H1 (cell line): Measurements from ENCODE around the gene DEFB123. TPM values are rescaled to one million over a fixed set of nuclear protein-coding genes. Genes with fewer than 3 reads are reported as not detected.

ENCODE experiments used
- CTCF ChIA-PET: fragments of 300-600 bp; sonication (Branson Sonifier 250); formaldehyde crosslinking; loops from one replicate; lab custom pipeline; 2021; ENCODE audit not compliant: partially characterized antibody; lab: Charles Lee
- POLR2A ChIA-PET: fragments of 300-600 bp; sonication (Branson Sonifier 250); formaldehyde crosslinking; loops from one replicate; lab custom pipeline; 2021; ENCODE audit warnings: inconsistent platforms; ENCODE audit not compliant: partially characterized antibody; lab: Charles Lee
- DNase-seq, 2 experiments: peaks; one replicate each; pipeline versions ENCODE4 v3.0.0 to v3.0.0-alpha.2; 2010 to 2022; ENCODE audit warnings: low spot score in 2 of 2, low read depth in 1 of 2, mixed read lengths in 1 of 2
- FAIRE-seq: peaks from 2 replicates; lab custom pipeline; 2011; peaks lifted over from hg19 to GRCh38; lab: Jason Lieb, UNC
- H2AFZ ChIP-seq: 2 replicates; pipeline ENCODE4 v1.8.1; 2012; ENCODE audit warnings: low read length, inconsistent platforms
- H2AK5ac ChIP-seq: 2 replicates; pipeline ENCODE4 v1.6.1; 2013; ENCODE audit warnings: low read depth, low read length
- H2BK120ac ChIP-seq: replicated peaks from 2 replicates; pipeline ENCODE3; 2013; ENCODE audit warnings: low read depth, low read length, inconsistent platforms
- H2BK12ac ChIP-seq: 2 replicates; pipeline ENCODE4 v1.6.1; 2013; ENCODE audit warnings: low read depth, low read length
- H2BK15ac ChIP-seq: 2 replicates; pipeline ENCODE4 v1.6.1; 2013; ENCODE audit warnings: low read length
- H2BK20ac ChIP-seq: 2 replicates; pipeline ENCODE4 v1.6.1; 2013; ENCODE audit warnings: low read length
- H2BK5ac ChIP-seq: 2 replicates; pipeline ENCODE4 v1.6.1; 2013; ENCODE audit warnings: low read depth, low read length
- H3K14ac ChIP-seq: 2 replicates; pipeline ENCODE4 v1.6.1; 2013; ENCODE audit warnings: inconsistent platforms; ENCODE audit not compliant: insufficient read length
- H3K18ac ChIP-seq: 2 replicates; pipeline ENCODE4 v1.6.1; 2013; ENCODE audit warnings: low read length; ENCODE audit errors: extremely low read depth
- H3K23ac ChIP-seq: 2 replicates; pipeline ENCODE4 v1.6.1; 2013; ENCODE audit warnings: inconsistent platforms; ENCODE audit not compliant: insufficient read length
- H3K23me2 ChIP-seq: 2 replicates; pipeline ENCODE4 v1.6.1; 2013; ENCODE audit warnings: low read depth, low read length
- H3K27ac ChIP-seq: 2 replicates; pipeline ENCODE4 v1.6.1; 2011; ENCODE audit warnings: low read depth, low read length, inconsistent platforms
- H3K27me3 ChIP-seq, 4 experiments: replicated peaks in 1 of 4; 1 replicate in 1 of 4; 2 replicates in 3 of 4; pipeline versions ENCODE4 v1.6.1 to v1.8.1; 2011 to 2013; ENCODE audit warnings: low read length in 3 of 4, mild to moderate bottlenecking in 3 of 4, inconsistent platforms in 2 of 4, mixed read lengths in 2 of 4, moderate library complexity in 1 of 4; ENCODE audit not compliant: control insufficient read depth in 3 of 4, insufficient read depth in 3 of 4; ENCODE audit errors: extremely low read depth in 1 of 4
- H3K36me3 ChIP-seq, 4 experiments: 2 replicates each; pipeline versions ENCODE4 v1.6.1 to v1.8.1; 2011 to 2013; ENCODE audit warnings: mild to moderate bottlenecking in 4 of 4, low read length in 3 of 4, moderate library complexity in 2 of 4, control low read depth in 1 of 4, inconsistent platforms in 1 of 4; ENCODE audit not compliant: insufficient read depth in 4 of 4, control insufficient read depth in 2 of 4
- H3K4ac ChIP-seq: replicated peaks from 2 replicates; pipeline ENCODE3; 2013; ENCODE audit warnings: low read length, low read depth, mixed read lengths, inconsistent platforms; ENCODE audit not compliant: insufficient read length
- H3K4me1 ChIP-seq, 4 experiments: replicated peaks in 1 of 4; 1 replicate in 1 of 4; 2 replicates in 3 of 4; pipeline versions ENCODE4 v1.6.1 to v1.8.1; 2011 to 2013; ENCODE audit warnings: low read length in 3 of 4, inconsistent platforms in 2 of 4, mixed read lengths in 1 of 4; ENCODE audit not compliant: insufficient read depth in 4 of 4, control insufficient read depth in 3 of 4
- H3K4me2 ChIP-seq, 2 experiments: 2 replicates each; pipeline versions ENCODE4 v1.6.1 to v1.8.1; 2011 to 2013; ENCODE audit warnings: low read depth in 2 of 2, low read length in 2 of 2, control low read depth in 1 of 2, inconsistent platforms in 1 of 2, mild to moderate bottlenecking in 1 of 2; ENCODE audit not compliant: insufficient read depth in 1 of 2
- H3K4me3 ChIP-seq, 4 experiments: fragments of 200-600, 300-600 bp in 1 of 4; sonication (generic), shearing (Covaris generic), sonication (Bioruptor Twin) in 1 of 4; 2 replicates each; pipeline versions ENCODE4 v1.5.1 to v1.8.1; 2011 to 2016; ENCODE audit warnings: low read length in 4 of 4, low read depth in 3 of 4, control low read depth in 2 of 4, inconsistent platforms in 2 of 4, mild to moderate bottlenecking in 2 of 4, mixed read lengths in 1 of 4, moderate library complexity in 1 of 4; ENCODE audit not compliant: insufficient read depth in 2 of 4; ENCODE audit errors: extremely low read depth in 1 of 4
- H3K56ac ChIP-seq: replicated peaks from 2 replicates; pipeline ENCODE3; 2013; ENCODE audit warnings: low read depth, mild to moderate bottlenecking, mixed read lengths, low read length, inconsistent platforms; ENCODE audit not compliant: insufficient read length
- H3K79me1 ChIP-seq: 2 replicates; pipeline ENCODE4 v1.6.1; 2013; ENCODE audit warnings: low read depth, low read length, control low read depth
- H3K79me2 ChIP-seq, 2 experiments: 2 replicates each; pipeline versions ENCODE4 v1.6.1 to v1.8.1; 2012 to 2013; ENCODE audit warnings: low read length in 2 of 2, mild to moderate bottlenecking in 2 of 2, inconsistent platforms in 1 of 2; ENCODE audit not compliant: insufficient read depth in 2 of 2, control insufficient read depth in 1 of 2
- H3K9ac ChIP-seq, 4 experiments: replicated peaks in 1 of 4; 1 replicate in 1 of 4; 2 replicates in 3 of 4; pipeline versions ENCODE4 v1.6.1 to v1.8.1; 2011 to 2013; ENCODE audit warnings: low read depth in 3 of 4, low read length in 3 of 4, control low read depth in 2 of 4, mild to moderate bottlenecking in 2 of 4, moderate library complexity in 2 of 4, inconsistent platforms in 1 of 4; ENCODE audit errors: extremely low read depth in 1 of 4
- H3K9me3 ChIP-seq, 2 experiments: 2 replicates each; pipeline versions ENCODE4 v1.6.1 to v1.8.1; 2012 to 2013; ENCODE audit warnings: mild to moderate bottlenecking in 2 of 2, moderate library complexity in 2 of 2, control low read depth in 1 of 2, inconsistent platforms in 1 of 2, low read depth in 1 of 2, low read length in 1 of 2, mixed read lengths in 1 of 2; ENCODE audit not compliant: insufficient read depth in 2 of 2
- H4K20me1 ChIP-seq, 2 experiments: replicated peaks in 1 of 2; 2 replicates each; pipeline versions ENCODE3 to v1.8.1; 2011 to 2013; ENCODE audit warnings: inconsistent platforms in 2 of 2, low read length in 2 of 2, mild to moderate bottlenecking in 1 of 2; ENCODE audit not compliant: insufficient read depth in 2 of 2, control insufficient read depth in 1 of 2
- H4K5ac ChIP-seq: 2 replicates; pipeline ENCODE4 v1.6.1; 2013; ENCODE audit warnings: low read length, low read depth, mixed read lengths, inconsistent platforms; ENCODE audit not compliant: insufficient read length
- H4K8ac ChIP-seq: 2 replicates; pipeline ENCODE4 v1.8.0; 2013; ENCODE audit warnings: mild to moderate bottlenecking, moderate library complexity, low read length, inconsistent platforms; ENCODE audit not compliant: insufficient read depth; ENCODE audit errors: extremely low read depth
- H4K91ac ChIP-seq: replicated peaks from 2 replicates; pipeline ENCODE3; 2013; ENCODE audit warnings: low read length, mixed read lengths, inconsistent platforms; ENCODE audit not compliant: insufficient read length
- CBX5 ChIP-seq: fragments of 300-800, 300-1000 bp; sonication (generic); IDR thresholded peaks from 2 replicates; pipeline ENCODE4 v1.7.1; 2016; ENCODE audit warnings: antibody characterized with exemption, low read length, low read depth
- CTBP2 ChIP-seq: IDR thresholded peaks from 2 replicates; pipeline ENCODE4 v1.7.0; 2011; ENCODE audit warnings: borderline replicate concordance, mild to moderate bottlenecking, moderate library complexity, mixed read lengths, low read length; ENCODE audit not compliant: insufficient read depth, insufficient read length
- EP300 ChIP-seq, 2 experiments: IDR thresholded peaks; 1 replicate in 1 of 2; 2 replicates in 1 of 2; pipeline ENCODE4 v1.6.1; 2011 to 2012; ENCODE audit warnings: low read depth in 2 of 2, low read length in 2 of 2, mild to moderate bottlenecking in 2 of 2, borderline replicate concordance in 1 of 2, inconsistent platforms in 1 of 2, moderate library complexity in 1 of 2
- RBBP5 ChIP-seq: IDR thresholded peaks from 2 replicates; pipeline ENCODE4 v1.7.1; 2012; ENCODE audit warnings: low read depth, mild to moderate bottlenecking, inconsistent platforms, low read length, moderate library complexity, borderline replicate concordance
- WGBS, 2 experiments: shearing (Covaris generic) in 1 of 2; methylation state at CpG; one replicate each; pipeline versions ENCODE4 v1.1.6 to v1.1.7; 2013 to 2015; ENCODE audit warnings: low lambda C conversion rate in 2 of 2, mixed read lengths in 2 of 2, inconsistent platforms in 1 of 2, low coverage in 1 of 2, missing lambda C conversion rate in 1 of 2; ENCODE audit not compliant: insufficient replicate concordance in 2 of 2, insufficient coverage in 1 of 2, insufficient read length in 1 of 2; ENCODE audit errors: extremely low coverage in 1 of 2, missing lambda C conversion rate in 1 of 2; 5-methylcytosine and 5-hydroxymethylcytosine counted together
- polyA plus RNA-seq, 7 experiments: library from polyadenylated mRNA; depleted of rRNA in 3 of 7; stranded (reverse) in 5 of 7; unstranded in 2 of 7; fragments of >200 nt in 5 of 7; fragments of 200-250 nt in 2 of 7; gene quantifications; 1 replicate in 5 of 7; 2 replicates in 1 of 7; 4 replicates in 1 of 7; pipeline versions ENCODE4 v1.2.1 to v1.2.3, GENCODE V29; 2011 to 2013; ENCODE audit warnings: missing spikeins in 2 of 7, mixed read lengths in 2 of 7
- total RNA-seq: library from RNA; stranded (reverse); fragmentation: NEBNext Ultra II Directional; extraction: Animal tissue kit (Norgen Biotek cat#: 25700); gene quantifications from 2 replicates; pipeline ENCODE4 v1.2.1, GENCODE V29; 2021

DEFB123 gene
- total and polyA plus RNA-seq, 2 of the 8 experiments (the other 6 are each of a cell fraction or from before 2014, with no cell fraction given), result not detected

- no peak within 1 kb of the TSS for H4K91ac ChIP-seq
- no peak within 1 kb of the TSS for H3K9ac ChIP-seq
- no peak within 1 kb of the TSS for H2AK5ac ChIP-seq
- FAIRE-seq (no peak), DNase-seq (no peak)
- H2BK20ac ChIP-seq, result no peak within 1 kb of the TSS
- 83% methylated on average over 27 of the region's 33 CpGs; no CpG with 5 or more reads in 1 of the 2 experiments for WGBS, 2 experiments
- H3K23ac ChIP-seq, result no peak within 1 kb of the TSS
- H3K79me1 ChIP-seq, result no peaks in the 10 kb centered on the region
- H3K18ac ChIP-seq, result no peak within 1 kb of the TSS
- H3K9me3 ChIP-seq, result peaks cover 61 to 73% of the 10 kb centered on the region in 2 experiments
- no peak within 1 kb of the TSS for H3K4ac ChIP-seq
- no peak within 1 kb of the TSS for H2BK5ac ChIP-seq
- H3K79me2 ChIP-seq, result no peaks in the 10 kb centered on the region
- H3K36me3 ChIP-seq, result no peaks in the 10 kb centered on the region
- H2BK12ac ChIP-seq, result no peak within 1 kb of the TSS
- ChIA-PET POLR2A (no interaction called here), CTCF (interaction anchor here (0.7 to 1.8 kb wide), 3 partner anchors 14 to 28 kb away, joined by 4 to 9 read pairs (median 5); no protein-coding TSS in a partner anchor)
- H3K27ac ChIP-seq, result no peak within 1 kb of the TSS
- no peak within 1 kb of the TSS; a peak in 2 of 4 replicates for H3K4me2 ChIP-seq
- no peak within 1 kb of the TSS for H2BK15ac ChIP-seq
- H4K20me1 ChIP-seq, result no peaks in the 10 kb centered on the region
- H3K23me2 ChIP-seq, result no peaks in the 10 kb centered on the region
- H2AFZ ChIP-seq, result no peak within 1 kb of the TSS
- no peaks in the 10 kb centered on the region for H3K4me1 ChIP-seq
- H3K4me3 ChIP-seq, result peak within 1 kb of the TSS in 1 of 4 experiments; percentile 31; a peak in 3 of 8 replicates
- H3K56ac ChIP-seq, result no peak within 1 kb of the TSS
- no peak within 1 kb of the TSS; the same call in 1 of the 2 replicates for H4K8ac ChIP-seq
- no peak within 1 kb of the TSS for H4K5ac ChIP-seq
- H3K14ac ChIP-seq, result no peak within 1 kb of the TSS
- H3K27me3 ChIP-seq, result no peaks in the 10 kb centered on the region
- no peak within 1 kb of the TSS for H2BK120ac ChIP-seq
- TF ChIP-seq CTBP2 (no peak), CBX5 (no peak), RBBP5 (no peak), EP300 (IDR thresholded peaks at IDR 0.05; ENCODE audit: borderline replicate concordance in 1 of 2, low read depth in 2 of 2, low read length in 2 of 2) (no peak)
These were observed 34.5 kb downstream of the DEFB123 start, which contains the start of the genes DEFB124 and REM1 for GRCh38 chr20:31474758-31475427. DEFB124 (minus strand) TSS chr20:31475127; CDS start chr20:31473013, 2,114 bp downstream. REM1 (plus strand) TSS chr20:31475288; CDS start chr20:31476446, 1,158 bp downstream.
